Measurements from ENCODE around the gene PCDHGA4.
"Not testable (repeated sequence)": the region's sequence is repeated elsewhere in the genome, so short reads cannot be mapped to it uniquely, and the experiment has no call there.

PCDHGA4 gene

DNA sequence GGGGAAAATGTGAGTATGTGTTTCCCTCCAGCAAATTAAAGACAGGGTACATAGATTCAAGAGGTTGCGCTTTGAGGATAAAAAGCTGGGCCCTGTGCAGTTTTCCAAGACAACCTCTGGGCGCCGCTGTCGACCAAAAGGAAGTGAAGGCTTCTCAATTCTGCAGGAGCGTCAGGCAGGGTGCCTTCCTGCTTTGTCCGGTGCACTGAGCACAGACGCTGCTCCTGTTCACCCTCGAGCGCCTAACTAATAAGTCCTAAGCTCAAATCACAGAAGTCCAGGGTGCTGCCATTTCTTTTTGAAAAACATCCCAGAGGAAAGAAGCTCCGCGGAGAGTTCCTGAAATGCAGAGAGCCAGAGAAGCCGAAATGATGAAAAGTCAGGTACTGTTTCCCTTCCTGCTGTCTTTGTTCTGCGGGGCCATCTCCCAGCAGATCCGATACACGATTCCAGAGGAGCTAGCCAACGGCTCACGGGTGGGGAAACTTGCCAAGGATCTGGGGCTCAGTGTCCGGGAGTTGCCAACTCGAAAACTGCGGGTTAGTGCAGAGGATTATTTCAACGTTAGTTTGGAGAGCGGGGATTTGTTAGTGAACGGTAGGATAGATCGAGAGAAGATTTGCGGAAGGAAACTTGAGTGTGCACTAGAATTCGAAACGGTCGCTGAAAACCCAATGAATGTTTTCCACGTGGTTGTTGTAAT is 4.8 kb upstream of the PCDHGA4 start, which contains the start of gene PCDHGB1:
Gene PCDHGB1 (plus strand): TSS at position 183 of the 703 bp plus-strand sequence. CDS start 162 bp downstream, at position 345.
- DNase-seq = no peak

DNA sequence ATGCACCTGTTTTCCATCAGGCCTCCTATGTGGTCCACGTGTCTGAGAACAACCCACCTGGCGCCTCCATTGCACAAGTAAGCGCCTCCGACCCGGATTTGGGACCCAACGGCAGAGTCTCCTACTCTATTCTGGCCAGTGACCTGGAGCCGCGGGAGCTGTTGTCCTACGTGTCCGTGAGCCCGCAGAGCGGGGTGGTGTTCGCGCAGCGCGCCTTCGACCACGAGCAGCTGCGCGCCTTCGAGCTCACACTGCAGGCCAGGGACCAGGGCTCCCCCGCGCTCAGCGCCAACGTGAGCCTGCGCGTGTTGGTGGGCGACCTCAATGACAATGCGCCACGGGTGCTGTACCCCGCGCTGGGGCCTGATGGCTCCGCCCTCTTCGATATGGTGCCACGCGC is 3.2 kb upstream of the PCDHGA4 start:
- no peak for DNase-seq

DNA sequence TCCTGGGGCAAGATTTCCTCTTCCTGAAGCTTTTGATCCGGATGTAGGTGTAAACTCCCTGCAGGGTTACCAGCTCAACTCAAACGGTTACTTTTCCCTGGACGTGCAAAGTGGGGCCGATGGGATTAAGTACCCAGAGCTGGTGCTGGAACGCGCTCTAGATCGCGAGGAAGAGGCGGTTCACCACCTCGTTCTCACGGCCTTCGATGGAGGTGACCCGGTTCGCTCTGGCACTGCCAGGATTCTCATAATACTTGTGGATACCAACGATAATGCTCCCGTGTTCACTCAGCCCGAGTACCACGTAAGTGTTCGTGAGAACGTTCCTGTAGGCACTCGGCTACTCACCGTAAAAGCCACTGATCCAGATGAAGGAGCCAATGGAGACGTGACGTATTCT is 820 bp downstream of the PCDHGA4 start:
- no peak for DNase-seq

DNA sequence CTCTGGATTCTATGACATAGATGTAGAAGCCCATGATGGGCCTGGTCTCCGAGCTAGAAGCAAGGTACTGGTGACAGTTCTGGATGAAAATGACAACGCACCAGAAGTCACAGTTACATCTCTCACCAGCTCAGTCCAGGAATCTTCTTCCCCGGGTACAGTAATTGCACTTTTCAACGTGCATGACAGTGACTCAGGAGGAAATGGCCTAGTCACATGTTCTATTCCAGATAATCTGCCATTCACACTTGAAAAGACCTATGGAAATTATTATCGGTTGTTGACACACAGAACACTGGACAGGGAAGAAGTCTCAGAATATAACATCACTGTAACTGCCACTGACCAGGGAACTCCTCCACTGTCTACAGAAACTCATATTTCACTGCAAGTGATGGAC is 1.3 kb downstream of the PCDHGA4 start:
- DNase-seq = no peak

DNA sequence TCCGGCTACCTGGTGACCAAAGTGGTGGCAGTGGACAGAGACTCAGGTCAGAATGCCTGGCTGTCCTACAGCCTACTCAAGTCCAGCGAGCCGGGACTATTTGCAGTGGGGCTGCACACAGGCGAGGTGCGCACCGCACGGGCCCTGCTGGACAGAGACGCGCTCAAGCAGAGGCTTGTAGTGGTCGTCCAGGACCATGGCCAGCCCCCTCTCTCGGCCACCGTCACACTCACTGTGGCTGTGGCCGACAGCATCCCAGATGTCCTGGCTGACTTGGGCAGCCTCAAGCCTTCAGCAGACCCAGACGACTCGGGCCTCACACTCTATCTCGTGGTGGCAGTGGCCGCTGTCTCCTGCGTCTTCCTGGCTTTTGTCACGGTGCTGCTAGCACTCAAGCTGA is 2.1 kb downstream of the PCDHGA4 start:
- DNase-seq = no peak

DNA sequence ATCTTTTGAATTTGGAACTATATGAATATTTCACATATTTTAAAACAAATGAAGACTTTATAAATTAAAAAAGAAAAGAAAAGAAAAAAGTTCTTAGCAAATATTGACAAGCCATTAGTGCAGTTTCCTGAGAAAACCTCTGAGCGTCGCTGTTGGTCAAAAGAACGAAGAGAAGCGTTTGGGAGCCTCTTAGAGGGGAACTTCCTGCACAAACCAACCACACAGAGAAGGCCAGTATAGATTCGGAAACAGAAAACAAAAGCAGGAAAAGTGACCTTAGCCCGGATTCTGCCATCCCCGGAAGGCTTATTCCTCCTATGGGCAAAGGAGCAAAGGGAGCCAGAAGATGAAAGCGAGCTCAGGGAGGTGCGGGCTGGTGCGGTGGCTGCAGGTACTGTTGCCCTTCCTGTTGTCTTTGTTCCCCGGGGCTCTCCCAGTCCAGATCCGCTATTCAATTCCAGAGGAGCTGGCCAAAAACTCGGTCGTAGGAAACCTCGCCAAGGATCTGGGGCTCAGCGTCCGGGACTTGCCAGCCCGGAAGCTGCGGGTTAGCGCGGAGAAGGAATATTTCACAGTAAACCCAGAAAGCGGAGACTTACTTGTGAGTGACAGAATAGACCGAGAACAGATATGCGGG is 5.1 kb downstream of the PCDHGA4 start, which contains the start of gene PCDHGB2:
Gene PCDHGB2 (plus strand): TSS at position 205 of the 637 bp plus-strand sequence. CDS start 142 bp downstream, at position 347.
- DNase-seq = peak; percentile 3

DNA sequence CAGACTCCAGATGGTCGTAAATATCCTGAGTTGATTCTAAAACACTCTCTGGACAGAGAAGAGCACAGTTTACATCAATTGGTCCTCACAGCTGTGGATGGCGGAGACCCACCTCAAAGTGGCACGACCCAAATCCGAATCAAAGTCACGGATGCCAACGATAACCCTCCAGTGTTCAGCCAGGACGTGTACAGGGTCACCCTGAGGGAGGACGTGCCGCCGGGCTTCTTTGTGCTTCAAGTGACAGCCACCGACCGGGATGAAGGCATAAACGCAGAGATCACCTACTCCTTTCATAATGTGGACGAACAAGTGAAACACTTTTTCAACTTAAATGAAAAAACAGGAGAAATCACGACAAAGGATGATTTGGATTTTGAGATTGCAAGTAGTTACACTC is 5.9 kb downstream of the PCDHGA4 start:
- DNase-seq = no peak

DNA sequence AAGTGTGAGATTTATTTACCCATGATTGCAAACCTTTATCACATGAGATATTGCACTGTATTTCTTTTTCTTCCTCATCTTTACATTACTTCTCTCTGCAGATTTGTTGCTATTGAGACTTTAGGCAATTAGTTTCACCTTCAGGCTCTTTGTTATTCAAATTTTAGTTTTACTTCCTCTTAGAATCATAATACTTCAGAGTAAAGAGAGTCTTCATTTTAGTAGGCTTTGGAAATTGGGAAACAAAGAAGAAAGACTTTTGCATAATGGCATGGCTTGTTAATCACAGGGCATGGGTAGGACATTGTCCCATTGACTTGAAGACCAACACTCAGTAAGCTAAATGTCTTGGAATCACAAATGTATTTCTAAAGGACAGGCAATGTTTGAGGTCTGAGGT is 7.9 kb downstream of the PCDHGA4 start:
- DNase-seq = no peak

DNA sequence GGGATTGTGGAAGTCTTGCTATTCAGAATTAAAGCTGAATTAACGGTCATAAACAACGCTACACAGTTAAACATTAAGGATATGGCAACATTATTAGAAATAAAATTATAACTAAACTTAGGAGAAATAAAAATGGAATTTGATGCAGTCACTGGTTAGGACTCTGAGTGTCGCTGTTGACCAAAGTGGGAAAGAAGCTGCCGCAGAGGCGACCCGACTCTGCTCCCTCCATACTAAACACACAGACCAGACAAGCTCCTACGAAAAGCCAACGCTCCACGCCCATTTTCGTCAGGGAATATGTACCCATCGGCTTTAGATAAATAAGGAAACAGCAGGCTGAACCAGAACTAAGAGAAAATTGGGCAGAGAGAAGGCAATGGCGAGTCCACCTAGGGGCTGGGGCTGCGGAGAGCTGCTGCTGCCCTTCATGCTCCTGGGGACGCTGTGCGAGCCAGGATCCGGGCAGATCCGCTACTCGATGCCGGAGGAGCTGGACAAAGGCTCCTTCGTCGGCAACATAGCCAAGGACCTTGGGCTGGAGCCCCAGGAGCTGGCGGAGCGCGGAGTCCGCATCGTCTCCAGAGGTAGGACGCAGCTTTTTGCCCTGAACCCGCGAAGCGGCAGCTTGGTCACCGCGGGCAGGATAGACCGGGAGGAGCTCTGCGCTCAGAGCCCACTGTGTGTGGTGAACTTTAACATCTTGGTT is 9.3 kb downstream of the PCDHGA4 start, which contains the start of gene PCDHGA5:
Gene PCDHGA5 (plus strand): TSS at position 211 of the 709 bp plus-strand sequence. CDS start 169 bp downstream, at position 380.
- DNase-seq = no peak

DNA sequence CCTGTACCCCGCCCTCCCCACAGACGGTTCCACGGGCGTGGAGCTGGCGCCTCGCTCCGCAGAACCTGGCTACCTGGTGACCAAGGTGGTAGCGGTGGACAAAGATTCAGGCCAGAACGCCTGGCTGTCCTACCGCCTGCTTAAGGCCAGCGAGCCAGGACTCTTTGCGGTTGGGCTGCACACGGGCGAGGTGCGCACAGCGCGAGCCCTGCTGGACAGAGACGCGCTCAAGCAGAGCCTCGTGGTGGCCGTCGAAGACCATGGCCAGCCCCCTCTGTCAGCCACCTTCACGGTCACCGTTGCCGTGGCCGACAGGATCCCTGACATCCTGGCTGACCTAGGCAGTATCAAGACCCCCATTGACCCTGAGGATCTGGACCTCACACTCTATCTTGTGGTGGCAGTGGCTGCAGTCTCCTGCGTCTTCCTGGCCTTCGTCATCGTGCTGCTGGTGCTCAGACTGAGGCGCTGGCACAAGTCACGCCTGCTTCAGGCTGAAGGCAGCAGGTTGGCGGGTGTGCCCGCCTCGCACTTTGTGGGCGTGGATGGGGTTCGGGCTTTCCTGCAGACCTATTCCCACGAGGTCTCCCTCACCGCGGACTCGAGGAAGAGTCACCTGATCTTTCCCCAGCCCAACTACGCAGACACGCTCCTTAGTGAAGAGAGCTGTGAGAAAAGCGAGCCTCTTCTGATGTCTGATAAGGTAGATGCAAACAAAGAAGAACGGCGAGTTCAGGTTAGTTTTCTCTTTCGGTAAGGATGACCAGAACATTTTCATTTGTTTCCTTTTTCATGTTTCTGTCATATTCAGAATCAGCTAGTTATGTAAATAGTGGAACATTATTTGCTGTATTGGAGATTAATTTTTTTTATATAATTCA is 11.4 kb downstream of the PCDHGA4 start:
- no peak for DNase-seq

DNA sequence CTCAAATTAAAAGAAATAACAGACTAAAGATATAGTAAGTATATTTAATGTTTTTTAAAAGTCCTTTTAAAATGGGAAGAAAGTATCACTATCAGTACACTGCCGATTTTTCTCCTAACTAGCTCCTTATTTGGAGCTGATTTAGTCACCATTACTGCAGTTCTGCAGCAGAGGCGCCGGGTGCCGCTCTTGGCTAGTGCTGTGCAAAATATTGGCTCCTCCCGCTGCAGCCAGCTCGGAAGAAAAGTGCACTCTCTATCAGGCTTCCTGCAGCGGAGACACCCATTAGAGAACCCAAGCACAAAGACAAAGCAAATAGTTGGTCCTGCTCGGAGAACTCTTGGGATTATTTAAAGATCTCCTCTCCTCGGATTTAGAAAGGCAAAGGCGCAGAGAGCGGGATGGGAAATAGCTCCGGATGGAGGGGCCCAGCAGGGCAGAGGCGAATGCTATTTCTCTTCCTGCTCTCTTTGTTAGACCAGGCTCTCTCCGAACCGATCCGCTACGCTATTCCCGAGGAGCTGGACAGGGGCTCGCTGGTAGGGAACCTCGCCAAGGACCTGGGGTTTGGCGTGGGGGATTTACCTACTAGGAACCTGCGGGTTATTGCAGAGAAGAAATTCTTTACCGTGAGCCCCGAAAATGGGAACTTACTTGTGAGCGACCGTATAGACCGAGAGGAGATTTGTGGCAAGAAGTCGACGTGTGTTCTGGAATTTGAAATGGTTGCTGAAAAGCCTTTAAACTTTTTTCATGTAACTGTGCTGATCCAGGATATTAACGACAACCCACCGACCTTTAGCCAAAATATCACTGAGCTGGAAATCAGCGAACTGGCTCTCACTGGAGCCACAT is 15.4 kb downstream of the PCDHGA4 start, which contains the start of gene PCDHGB3:
Gene PCDHGB3 (plus strand): TSS at position 249 of the 855 bp plus-strand sequence. CDS start 153 bp downstream, at position 402.
- DNase-seq = no peak

DNA sequence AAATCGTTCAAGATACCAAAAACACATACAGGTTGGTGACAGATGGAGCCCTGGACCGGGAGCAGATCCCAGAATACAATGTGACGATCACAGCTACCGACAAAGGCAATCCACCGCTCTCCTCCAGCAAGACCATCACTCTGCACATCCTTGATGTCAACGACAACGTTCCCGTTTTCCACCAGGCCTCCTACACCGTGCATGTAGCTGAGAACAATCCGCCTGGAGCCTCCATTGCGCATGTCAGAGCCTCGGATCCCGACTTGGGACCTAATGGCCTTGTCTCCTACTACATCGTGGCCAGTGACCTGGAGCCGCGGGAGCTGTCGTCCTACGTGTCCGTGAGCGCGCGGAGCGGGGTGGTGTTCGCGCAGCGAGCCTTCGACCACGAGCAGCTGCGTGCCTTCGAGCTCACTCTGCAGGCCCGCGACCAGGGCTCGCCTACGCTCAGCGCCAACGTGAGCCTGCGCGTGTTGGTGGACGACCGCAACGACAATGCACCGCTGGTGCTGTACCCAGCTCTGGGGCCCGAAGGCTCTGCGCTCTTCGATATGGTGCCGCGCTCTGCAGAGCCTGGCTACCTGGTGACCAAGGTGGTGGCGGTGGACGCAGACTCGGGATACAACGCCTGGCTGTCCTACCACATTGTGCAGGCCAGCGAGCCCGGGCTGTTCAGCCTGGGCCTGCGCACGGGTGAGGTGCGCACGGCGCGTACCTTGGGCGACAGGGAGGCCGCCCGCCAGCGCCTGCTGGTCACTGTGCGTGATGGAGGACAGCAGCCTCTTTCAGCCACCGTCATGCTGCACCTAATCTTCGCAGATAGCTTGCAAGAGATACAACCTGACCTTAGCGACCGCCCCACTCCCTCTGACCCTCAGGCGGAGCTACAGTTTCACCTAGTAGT is 17.0 kb downstream of the PCDHGA4 start:
- DNase-seq = no peak

DNA sequence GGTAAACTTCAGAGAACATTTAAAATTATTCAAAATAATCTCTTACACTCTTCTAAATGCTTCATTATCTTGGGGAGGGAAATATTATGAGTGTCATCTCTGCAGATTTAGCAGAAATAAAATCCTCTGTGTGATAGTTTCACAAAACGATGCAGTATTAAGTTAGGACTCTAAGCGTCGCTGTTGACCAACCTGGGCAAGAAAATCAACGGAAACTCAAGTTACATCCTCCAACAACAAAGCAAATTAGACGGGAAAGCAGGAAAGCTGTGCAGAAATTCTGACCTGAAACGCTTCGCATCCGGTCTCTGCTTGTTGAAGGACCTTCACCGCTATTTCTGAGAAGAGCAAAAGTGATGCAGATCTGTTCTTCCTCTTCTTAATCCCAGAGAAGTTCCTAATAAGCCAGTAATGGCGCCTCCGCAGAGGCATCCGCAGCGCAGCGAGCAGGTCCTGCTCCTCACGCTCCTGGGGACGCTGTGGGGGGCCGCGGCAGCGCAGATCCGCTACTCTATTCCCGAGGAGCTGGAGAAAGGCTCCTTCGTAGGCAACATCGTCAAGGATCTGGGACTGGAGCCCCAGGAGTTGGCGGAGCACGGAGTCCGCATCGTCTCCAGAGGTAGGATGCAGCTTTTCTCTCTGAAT is 19.0 kb downstream of the PCDHGA4 start, which contains the start of gene PCDHGA6:
Gene PCDHGA6 (plus strand): TSS at position 219 of the 645 bp plus-strand sequence. CDS start 193 bp downstream, at position 412.
- no peak for DNase-seq

DNA sequence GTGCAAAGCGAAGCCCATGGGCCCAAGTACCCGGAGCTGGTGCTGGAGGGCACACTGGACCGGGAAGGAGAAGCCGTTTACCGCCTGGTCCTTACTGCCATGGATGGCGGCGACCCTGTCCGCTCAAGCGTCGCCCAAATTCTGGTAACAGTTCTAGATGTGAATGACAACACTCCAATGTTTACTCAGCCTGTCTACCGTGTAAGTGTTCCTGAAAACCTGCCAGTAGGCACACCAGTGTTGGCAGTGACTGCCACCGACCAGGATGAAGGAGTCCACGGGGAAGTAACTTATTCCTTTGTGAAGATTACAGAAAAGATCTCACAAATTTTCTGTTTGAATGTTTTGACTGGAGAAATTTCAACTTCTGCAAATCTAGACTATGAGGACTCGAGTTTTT is 19.8 kb downstream of the PCDHGA4 start:
- no peak for DNase-seq

DNA sequence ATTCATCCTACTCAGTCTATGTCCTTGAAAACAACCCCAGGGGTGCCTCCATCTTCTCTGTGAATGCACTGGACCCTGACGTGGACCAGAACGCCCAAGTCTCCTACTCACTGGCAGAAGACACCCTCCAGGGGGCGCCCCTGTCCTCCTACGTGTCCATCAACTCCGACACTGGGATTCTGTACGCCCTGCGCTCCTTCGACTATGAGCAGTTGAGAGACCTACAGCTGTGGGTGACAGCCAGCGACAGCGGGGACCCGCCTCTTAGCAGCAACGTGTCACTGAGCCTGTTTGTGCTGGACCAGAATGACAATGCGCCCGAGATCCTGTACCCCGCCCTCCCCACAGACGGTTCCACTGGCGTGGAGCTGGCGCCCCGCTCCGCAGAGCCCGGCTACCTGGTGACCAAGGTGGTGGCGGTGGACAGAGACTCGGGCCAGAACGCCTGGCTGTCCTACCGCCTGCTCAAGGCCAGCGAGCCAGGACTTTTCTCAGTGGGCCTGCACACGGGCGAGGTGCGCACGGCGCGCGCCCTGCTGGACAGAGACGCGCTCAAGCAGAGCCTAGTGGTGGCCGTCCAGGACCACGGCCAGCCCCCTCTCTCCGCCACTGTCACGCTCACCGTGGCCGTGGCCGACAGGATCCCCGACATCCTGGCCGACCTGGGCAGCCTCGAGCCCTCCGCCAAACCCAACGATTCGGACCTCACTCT is 20.8 kb downstream of the PCDHGA4 start:
- not testable (repeated sequence) for DNase-seq

DNA sequence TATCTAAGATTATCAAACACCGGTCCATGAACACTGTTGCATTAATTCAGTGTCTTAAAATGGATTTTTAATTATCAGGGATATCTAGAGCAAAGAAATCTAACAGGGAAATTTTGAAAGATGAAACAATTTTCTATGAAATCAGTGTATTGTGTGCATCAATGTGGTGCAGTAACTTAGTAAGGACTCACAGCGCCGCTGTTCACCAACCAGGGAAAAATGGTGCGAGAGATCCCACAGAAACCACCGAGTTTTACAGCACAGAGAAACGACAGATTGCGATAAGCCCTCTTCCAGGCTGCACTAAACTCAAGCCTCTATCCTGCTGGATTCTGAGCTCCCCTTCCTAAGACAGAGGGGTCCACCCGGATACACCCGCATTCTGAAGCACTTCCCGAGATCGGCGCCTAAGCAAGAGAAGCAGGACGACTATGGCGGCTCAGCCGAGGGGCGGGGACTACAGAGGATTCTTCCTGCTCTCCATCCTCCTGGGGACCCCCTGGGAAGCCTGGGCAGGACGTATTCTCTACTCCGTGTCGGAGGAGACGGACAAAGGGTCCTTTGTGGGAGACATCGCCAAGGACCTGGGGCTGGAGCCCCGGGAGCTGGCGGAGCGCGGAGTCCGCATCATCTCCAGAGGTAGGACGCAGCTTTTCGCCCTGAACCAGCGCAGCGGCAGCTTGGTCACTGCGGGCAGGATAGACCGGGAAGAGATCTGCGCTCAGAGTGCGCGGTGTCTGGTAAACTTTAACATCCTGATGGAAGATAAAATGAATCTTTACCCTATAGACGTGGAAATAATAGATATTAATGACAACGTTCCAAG is 27.9 kb downstream of the PCDHGA4 start, which contains the start of gene PCDHGA7:
Gene PCDHGA7 (plus strand): TSS at position 274 of the 826 bp plus-strand sequence. CDS start 158 bp downstream, at position 432.
- no peak for DNase-seq

DNA sequence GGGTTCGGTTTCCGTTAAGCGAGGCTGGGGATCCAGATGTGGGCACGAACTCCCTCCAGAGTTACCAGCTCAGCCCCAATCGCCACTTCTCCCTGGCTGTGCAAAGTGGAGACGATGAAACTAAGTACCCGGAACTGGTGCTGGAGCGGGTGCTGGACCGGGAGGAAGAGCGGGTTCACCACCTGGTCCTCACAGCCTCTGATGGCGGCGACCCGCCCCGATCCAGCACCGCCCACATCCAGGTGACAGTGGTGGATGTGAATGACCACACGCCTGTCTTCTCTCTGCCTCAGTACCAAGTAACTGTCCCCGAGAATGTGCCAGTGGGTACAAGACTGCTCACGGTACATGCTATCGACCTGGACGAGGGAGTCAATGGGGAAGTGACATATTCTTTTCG is 28.5 kb downstream of the PCDHGA4 start:
- DNase-seq = no peak

Data from GF-D8 (cell line).